Fibroblast of the aortic adventitia (primary cell): Measurements from ENCODE around the gene TCEANC2. TPM values are rescaled to one million over a fixed set of nuclear protein-coding genes. Genes with fewer than 3 reads are reported as not detected.
A peak's percentile ranks its signal among the peaks of the same experiment; 100 is the strongest.
"Not testable (repeated sequence)": the region's sequence is repeated elsewhere in the genome, so short reads cannot be mapped to it uniquely, and the experiment has no call there.

ENCODE experiments used
- DNase-seq: peaks from one replicate; pipeline ENCODE4 v3.0.0-alpha.2; 2010; ENCODE audit warnings: low read depth
- H3K4me3 ChIP-seq: 2 replicates; pipeline ENCODE4 v1.5.1; 2011; ENCODE audit warnings: low read depth, mild to moderate bottlenecking, control low read depth, low read length, moderate library complexity
- CTCF ChIP-seq: IDR thresholded peaks from 2 replicates; pipeline ENCODE4 v1.5.1; 2011; ENCODE audit warnings: mild to moderate bottlenecking, low read length, control low read depth, inconsistent platforms; ENCODE audit not compliant: insufficient read depth
- total RNA-seq: library from RNA; depleted of rRNA; stranded (reverse); fragments of >200 nt; gene quantifications from 2 replicates; pipeline ENCODE4 v1.2.3, GENCODE V29; 2012; ENCODE audit warnings: low replicate concordance

TCEANC2 gene
- total RNA-seq, 1 donor: 5.4 TPM

- no peak overlapping the region for H3K4me3 ChIP-seq
- TF ChIP-seq CTCF: no peak
- no peak for DNase-seq
Measured at GRCh38 chr1:54028306-54029251, 24.8 kb upstream of the TCEANC2 start.

GRCh38 chr1:54037476-54037875 lies 15.9 kb upstream of the TCEANC2 start:
- H3K4me3 ChIP-seq: no peak overlapping the region
- no peak for TF ChIP-seq CTCF
- peak; percentile 73 for DNase-seq

GRCh38 chr1:54041806-54042205 lies 11.6 kb upstream of the TCEANC2 start:
- no peak for DNase-seq
- H3K4me3 ChIP-seq: no peak overlapping the region
- no peak for TF ChIP-seq CTCF

- no peak for DNase-seq
- no peak for TF ChIP-seq CTCF
- H3K4me3 ChIP-seq: no peak overlapping the region
Measured at GRCh38 chr1:54045496-54045895, 7.9 kb upstream of the TCEANC2 start.

- no peak overlapping the region for H3K4me3 ChIP-seq
- DNase-seq: peak; percentile 53
- no peak for TF ChIP-seq CTCF
Measured at GRCh38 chr1:54046671-54047383, 6.6 kb upstream of the TCEANC2 start.

- no peak for DNase-seq
Measured at GRCh38 chr1:54047384-54048305, 5.8 kb upstream of the TCEANC2 start.

GRCh38 chr1:54050435-54050834 lies 3.0 kb upstream of the TCEANC2 start:
- not testable (repeated sequence) for DNase-seq, H3K4me3 ChIP-seq

More at GRCh38 chr1:54047384-54048305, 5.8 kb upstream of the TCEANC2 start:
- no peak for TF ChIP-seq CTCF
- H3K4me3 ChIP-seq: no peak overlapping the region
